HepG2 (cell line): ENCODE data around the gene MGST2. TPM values are rescaled to one million over a fixed set of nuclear protein-coding genes. Genes with fewer than 3 reads are reported as not detected.

ENCODE experiments used
- AKAP8 ChIP-seq: sonication (generic); formaldehyde crosslinking; IDR thresholded peaks from 2 replicates; pipeline ENCODE4 v1.5.1; 2020; ENCODE audit warnings: mild to moderate bottlenecking, missing genetic modification reagents
- ATF7 ChIP-seq, 2 experiments: fragments of 450-650 bp in 1 of 2; sonication (generic) in 1 of 2; formaldehyde crosslinking in 1 of 2; IDR thresholded peaks; 2 replicates each; pipeline versions ENCODE4 v1.4.0 to v1.6.1; 2016 to 2020; ENCODE audit warnings: antibody characterized with exemption in 1 of 2, mild to moderate bottlenecking in 1 of 2, missing genetic modification reagents in 1 of 2
- GATAD2A ChIP-seq: IDR thresholded peaks from 2 replicates; pipeline ENCODE4 v1.6.1; 2016
- MAFG ChIP-seq: sonication (generic); formaldehyde crosslinking; IDR thresholded peaks from 2 replicates; pipeline ENCODE4 v1.5.1; 2020; ENCODE audit warnings: mild to moderate bottlenecking, missing genetic modification reagents
- MTF1 ChIP-seq: sonication (generic); formaldehyde crosslinking; IDR thresholded peaks from 2 replicates; pipeline ENCODE4 v1.5.0; 2020; ENCODE audit warnings: missing genetic modification reagents
- PAWR ChIP-seq: sonication (generic); formaldehyde crosslinking; IDR thresholded peaks from 2 replicates; pipeline ENCODE4 v1.4.0; 2020; ENCODE audit warnings: missing genetic modification reagents, mild to moderate bottlenecking, borderline replicate concordance
- PAXIP1 ChIP-seq: sonication (generic); formaldehyde crosslinking; conservative IDR thresholded peaks from 2 replicates; pipeline ENCODE4 v1.4.0; 2020; ENCODE audit warnings: mild to moderate bottlenecking, missing genetic modification reagents, moderate library complexity
- POLR2AphosphoS2 ChIP-seq: IDR thresholded peaks from 2 replicates; pipeline ENCODE4 v1.6.1; 2011; ENCODE audit warnings: low read depth, low read length, improper control_type of control experiment
- POLR2AphosphoS5 ChIP-seq: IDR thresholded peaks from 2 replicates; pipeline ENCODE4 v1.6.1; 2012; ENCODE audit warnings: low read depth, low read length
- RCOR2 ChIP-seq: IDR thresholded peaks from 2 replicates; pipeline ENCODE4 v1.6.1; 2016; ENCODE audit warnings: missing biosample characterization, missing genetic modification reagents
- TCF12 ChIP-seq, 2 experiments: fragments of 450-650 bp in 1 of 2; sonication (generic) in 1 of 2; formaldehyde crosslinking in 1 of 2; IDR thresholded peaks; 2 replicates each; pipeline versions ENCODE4 v1.6.1 to v1.8.0; 2017 to 2022; ENCODE audit warnings: antibody characterized with exemption in 1 of 2, mild to moderate bottlenecking in 1 of 2, missing genetic modification reagents in 1 of 2, moderate library complexity in 1 of 2
- THAP9 ChIP-seq: sonication (generic); formaldehyde crosslinking; IDR thresholded peaks from 2 replicates; pipeline ENCODE4; 2020; ENCODE audit warnings: missing genetic modification reagents, mild to moderate bottlenecking, borderline replicate concordance
- ZNF570 ChIP-seq: sonication (generic); formaldehyde crosslinking; IDR thresholded peaks from 2 replicates; pipeline ENCODE4 v1.4.0; 2020; ENCODE audit warnings: mild to moderate bottlenecking, missing genetic modification reagents, borderline replicate concordance
- ZNF644 ChIP-seq: IDR thresholded peaks from 2 replicates; pipeline ENCODE4 v1.6.1; 2016; ENCODE audit warnings: low read depth
- polyA plus RNA-seq, 8 experiments: library from polyadenylated mRNA; depleted of rRNA in 3 of 8; stranded (reverse) in 7 of 8; unstranded in 1 of 8; fragments of >200 nt; fragmentation: Illumina TruSeq in 4 of 8; extraction: Trizol in 4 of 8; gene quantifications; 2 replicates each; pipeline versions ENCODE4 v1.2.1 to v1.2.3, GENCODE V29; 2011 to 2016; ENCODE audit warnings: low read depth in 4 of 8, missing spikeins in 1 of 8, mixed read lengths in 1 of 8; ENCODE audit not compliant: insufficient read depth in 1 of 8
- total RNA-seq, 5 experiments: library from RNA; depleted of rRNA; stranded (reverse); fragments of >200 nt; fragmentation: Illumina TruSeq; extraction: Trizol; gene quantifications; 2 replicates each; pipeline ENCODE4 v1.2.3, GENCODE V29; 2016; ENCODE audit warnings: low read depth in 1 of 5
- TF ChIP-seq, protein P1 (sequence below): sonication (generic); formaldehyde crosslinking; IDR thresholded peaks from 2 replicates; pipeline ENCODE4 v1.5.1; 2020; ENCODE audit warnings: missing genetic modification reagents, mild to moderate bottlenecking, borderline replicate concordance
- TF ChIP-seq, protein P2 (sequence below): IDR thresholded peaks from 2 replicates; pipeline ENCODE4 v1.6.1; 2012; ENCODE audit warnings: inconsistent platforms
- TF ChIP-seq, protein P3 (sequence below): IDR thresholded peaks from 2 replicates; pipeline ENCODE4 v1.6.1; 2016

The MGST2 gene
- total and polyA plus RNA-seq, 2 of the 13 experiments (the other 11 are each of a cell fraction or from before 2014, with no cell fraction given): 205 to 416 TPM

GRCh38 chr4:139740531-139741041 is 75.0 kb downstream of the MGST2 start (continued):
- TF ChIP-seq PAXIP1 (0 out of 2 replicates have a peak, but pooled peaks have one; percentile 31), GATAD2A (CRISPR knock-in tag) (peak; percentile 60; the same call in 1 of the 2 replicates), AKAP8 (CRISPR knock-in tag) (0 out of 2 replicates have a peak, but pooled peaks have one; percentile 27), POLR2AphosphoS2 (no peak), ATF7 (IDR thresholded peaks at IDR 0.05) (peak; percentile 64; the same call in 1 of the 2 replicates), ATF7 (CRISPR knock-in tag; IDR thresholded peaks at IDR 0.05) (0 out of 2 replicates have a peak, but pooled peaks have one; percentile 69), ZNF644 (CRISPR knock-in tag) (peak; percentile 97), MTF1 (CRISPR knock-in tag) (no peak), POLR2AphosphoS5 (no peak), THAP9 (peak; percentile 50; the same call in 1 of the 2 replicates), PAWR (CRISPR knock-in tag) (no peak), RCOR2 (0 out of 2 replicates have a peak, but pooled peaks have one; percentile 18), ZNF570 (no peak), MAFG (CRISPR knock-in tag) (no peak), TCF12 (IDR thresholded peaks at IDR 0.05) (no peak), TCF12 (CRISPR knock-in tag; IDR thresholded peaks at IDR 0.05) (no peak)
- TF ChIP-seq, protein P1, sequence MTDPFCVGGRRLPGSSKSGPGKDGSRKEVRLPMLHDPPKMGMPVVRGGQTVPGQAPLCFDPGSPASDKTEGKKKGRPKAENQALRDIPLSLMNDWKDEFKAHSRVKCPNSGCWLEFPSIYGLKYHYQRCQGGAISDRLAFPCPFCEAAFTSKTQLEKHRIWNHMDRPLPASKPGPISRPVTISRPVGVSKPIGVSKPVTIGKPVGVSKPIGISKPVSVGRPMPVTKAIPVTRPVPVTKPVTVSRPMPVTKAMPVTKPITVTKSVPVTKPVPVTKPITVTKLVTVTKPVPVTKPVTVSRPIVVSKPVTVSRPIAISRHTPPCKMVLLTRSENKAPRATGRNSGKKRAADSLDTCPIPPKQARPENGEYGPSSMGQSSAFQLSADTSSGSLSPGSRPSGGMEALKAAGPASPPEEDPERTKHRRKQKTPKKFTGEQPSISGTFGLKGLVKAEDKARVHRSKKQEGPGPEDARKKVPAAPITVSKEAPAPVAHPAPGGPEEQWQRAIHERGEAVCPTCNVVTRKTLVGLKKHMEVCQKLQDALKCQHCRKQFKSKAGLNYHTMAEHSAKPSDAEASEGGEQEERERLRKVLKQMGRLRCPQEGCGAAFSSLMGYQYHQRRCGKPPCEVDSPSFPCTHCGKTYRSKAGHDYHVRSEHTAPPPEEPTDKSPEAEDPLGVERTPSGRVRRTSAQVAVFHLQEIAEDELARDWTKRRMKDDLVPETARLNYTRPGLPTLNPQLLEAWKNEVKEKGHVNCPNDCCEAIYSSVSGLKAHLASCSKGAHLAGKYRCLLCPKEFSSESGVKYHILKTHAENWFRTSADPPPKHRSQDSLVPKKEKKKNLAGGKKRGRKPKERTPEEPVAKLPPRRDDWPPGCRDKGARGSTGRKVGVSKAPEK (CRISPR knock-in tag): no peak
- TF ChIP-seq, protein P2, sequence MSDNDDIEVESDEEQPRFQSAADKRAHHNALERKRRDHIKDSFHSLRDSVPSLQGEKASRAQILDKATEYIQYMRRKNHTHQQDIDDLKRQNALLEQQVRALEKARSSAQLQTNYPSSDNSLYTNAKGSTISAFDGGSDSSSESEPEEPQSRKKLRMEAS: 0 out of 2 replicates have a peak, but pooled peaks have one; percentile 15
- TF ChIP-seq, protein P3, sequence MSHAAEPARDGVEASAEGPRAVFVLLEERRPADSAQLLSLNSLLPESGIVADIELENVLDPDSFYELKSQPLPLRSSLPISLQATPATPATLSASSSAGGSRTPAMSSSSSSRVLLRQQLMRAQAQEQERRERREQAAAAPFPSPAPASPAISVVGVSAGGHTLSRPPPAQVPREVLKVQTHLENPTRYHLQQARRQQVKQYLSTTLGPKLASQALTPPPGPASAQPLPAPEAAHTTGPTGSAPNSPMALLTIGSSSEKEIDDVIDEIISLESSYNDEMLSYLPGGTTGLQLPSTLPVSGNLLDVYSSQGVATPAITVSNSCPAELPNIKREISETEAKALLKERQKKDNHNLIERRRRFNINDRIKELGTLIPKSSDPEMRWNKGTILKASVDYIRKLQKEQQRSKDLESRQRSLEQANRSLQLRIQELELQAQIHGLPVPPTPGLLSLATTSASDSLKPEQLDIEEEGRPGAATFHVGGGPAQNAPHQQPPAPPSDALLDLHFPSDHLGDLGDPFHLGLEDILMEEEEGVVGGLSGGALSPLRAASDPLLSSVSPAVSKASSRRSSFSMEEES (CRISPR knock-in tag): 0 out of 2 replicates have a peak, but pooled peaks have one; percentile 33
